ENCODE measurements around the gene DDX3X. TPM values are rescaled to one million over a fixed set of nuclear protein-coding genes. Genes with fewer than 3 reads are reported as not detected.
A peak's percentile ranks its signal among the peaks of the same experiment; 100 is the strongest.

Gene DDX3X
- total RNA-seq, 4 donors from 2014 or later, result 170 to 252 (median 224) TPM

GRCh38 chrX:41335198-41335957, 1.4 kb downstream of the DDX3X start:
- WGBS, 2 donors, result 0 to 1% methylated on average over 15 of the region's 15 CpGs
- H3K4me3 ChIP-seq (ENCODE audit: low read depth, poor library complexity, severe bottlenecking), result peak overlapping the region; percentile 20
- peak in 1 of 2 donors; percentile 34 for DNase-seq (ENCODE audit: low spot score in 2 of 2)
- intact Hi-C loops (cut with DNase I; ENCODE audit: low total_unique reads), result no loop called here
- no peak for TF ChIP-seq POLR2A (IDR thresholded peaks at IDR 0.05)
- TF ChIP-seq, protein P1, sequence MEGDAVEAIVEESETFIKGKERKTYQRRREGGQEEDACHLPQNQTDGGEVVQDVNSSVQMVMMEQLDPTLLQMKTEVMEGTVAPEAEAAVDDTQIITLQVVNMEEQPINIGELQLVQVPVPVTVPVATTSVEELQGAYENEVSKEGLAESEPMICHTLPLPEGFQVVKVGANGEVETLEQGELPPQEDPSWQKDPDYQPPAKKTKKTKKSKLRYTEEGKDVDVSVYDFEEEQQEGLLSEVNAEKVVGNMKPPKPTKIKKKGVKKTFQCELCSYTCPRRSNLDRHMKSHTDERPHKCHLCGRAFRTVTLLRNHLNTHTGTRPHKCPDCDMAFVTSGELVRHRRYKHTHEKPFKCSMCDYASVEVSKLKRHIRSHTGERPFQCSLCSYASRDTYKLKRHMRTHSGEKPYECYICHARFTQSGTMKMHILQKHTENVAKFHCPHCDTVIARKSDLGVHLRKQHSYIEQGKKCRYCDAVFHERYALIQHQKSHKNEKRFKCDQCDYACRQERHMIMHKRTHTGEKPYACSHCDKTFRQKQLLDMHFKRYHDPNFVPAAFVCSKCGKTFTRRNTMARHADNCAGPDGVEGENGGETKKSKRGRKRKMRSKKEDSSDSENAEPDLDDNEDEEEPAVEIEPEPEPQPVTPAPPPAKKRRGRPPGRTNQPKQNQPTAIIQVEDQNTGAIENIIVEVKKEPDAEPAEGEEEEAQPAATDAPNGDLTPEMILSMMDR (IDR thresholded peaks at IDR 0.05), result no peak

GRCh38 chrX:41335958-41336331, 2.0 kb downstream of the DDX3X start:
- no peak for DNase-seq (ENCODE audit: low spot score in 2 of 2)
- 5 to 32% methylated on average over 6 of the region's 6 CpGs for WGBS, 2 donors
- H3K4me3 ChIP-seq (ENCODE audit: low read depth, poor library complexity, severe bottlenecking), result peak overlapping the region; percentile 20
- intact Hi-C loops (cut with DNase I; ENCODE audit: low total_unique reads), result no loop called here
- TF ChIP-seq, protein P1 (IDR thresholded peaks at IDR 0.05), result no peak
- no peak for TF ChIP-seq POLR2A (IDR thresholded peaks at IDR 0.05)

GRCh38 chrX:41336447-41336846, 2.5 kb downstream of the DDX3X start:
- no peak overlapping the region for H3K4me3 ChIP-seq (ENCODE audit: low read depth, poor library complexity, severe bottlenecking)
- intact Hi-C loops (cut with DNase I; ENCODE audit: low total_unique reads), result no loop called here
- WGBS, 2 donors, result 34 to 59% methylated on average over 7 of the region's 7 CpGs
- TF ChIP-seq, protein P1 (IDR thresholded peaks at IDR 0.05), result no peak
- no peak for TF ChIP-seq POLR2A (IDR thresholded peaks at IDR 0.05)
- no peak for DNase-seq (ENCODE audit: low spot score in 2 of 2)

GRCh38 chrX:41337140-41337539, 3.2 kb downstream of the DDX3X start:
- 20 to 64% methylated on average over 1 of the region's 1 CpG for whole genome bisulfite sequencing, 2 donors
- no peak for DNase-seq (ENCODE audit: low spot score in 2 of 2)
- H3K4me3 ChIP-seq (ENCODE audit: low read depth, poor library complexity, severe bottlenecking), result no peak overlapping the region
- TF ChIP-seq POLR2A (IDR thresholded peaks at IDR 0.05), result no peak
- TF ChIP-seq, protein P1 (IDR thresholded peaks at IDR 0.05), result no peak
- intact Hi-C loops (cut with DNase I; ENCODE audit: low total_unique reads), result no loop called here

DNA sequence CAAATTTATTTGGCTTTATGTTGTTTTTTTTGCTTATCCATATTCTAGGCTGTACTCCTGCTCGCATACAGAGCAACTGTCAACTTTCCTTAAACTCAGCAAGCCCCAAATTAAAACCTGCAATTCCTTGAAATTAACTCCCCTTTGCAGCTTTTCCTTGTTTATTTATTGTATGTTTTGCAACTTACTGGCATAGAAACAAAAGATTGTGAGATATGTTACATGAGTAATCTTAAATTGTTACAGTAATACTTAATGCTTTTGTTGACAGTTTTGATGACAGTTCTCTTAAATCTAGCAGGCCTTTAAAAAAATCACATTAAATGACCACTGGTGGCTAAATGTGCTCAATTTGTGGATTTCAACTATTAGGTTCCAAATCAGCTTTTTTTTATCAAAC, 4.5 kb downstream of the DDX3X start:
- TF ChIP-seq, protein P1 (IDR thresholded peaks at IDR 0.05), result no peak
- TF ChIP-seq POLR2A (IDR thresholded peaks at IDR 0.05), result no peak
- intact Hi-C loops (cut with DNase I; ENCODE audit: low total_unique reads), result no loop called here
- no peak overlapping the region for H3K4me3 ChIP-seq (ENCODE audit: low read depth, poor library complexity, severe bottlenecking)
- 41 to 53% methylated on average over 1 of the region's 1 CpG for WGBS, 2 donors
- no peak for DNase-seq (ENCODE audit: low spot score in 2 of 2)

- no peak for TF ChIP-seq POLR2A (IDR thresholded peaks at IDR 0.05)
- 34 to 61% methylated on average over 4 of the region's 4 CpGs for WGBS, 2 donors
- no peak for DNase-seq (ENCODE audit: low spot score in 2 of 2)
- intact Hi-C loops (cut with DNase I; ENCODE audit: low total_unique reads), result no loop called here
- H3K4me3 ChIP-seq (ENCODE audit: low read depth, poor library complexity, severe bottlenecking), result no peak overlapping the region
Measured at GRCh38 chrX:41339148-41339547, 5.2 kb downstream of the DDX3X start.

Measured in lower leg skin (tissue), 4 donors.